Midbrain (tissue), 1 donor: Measurements from ENCODE around the gene AMOTL2.

Experiments
- DNase-seq: peaks from one replicate; lab custom pipeline; 2025; lab: John Stamatoyannopoulos, UW

The AMOTL2 gene

DNA sequence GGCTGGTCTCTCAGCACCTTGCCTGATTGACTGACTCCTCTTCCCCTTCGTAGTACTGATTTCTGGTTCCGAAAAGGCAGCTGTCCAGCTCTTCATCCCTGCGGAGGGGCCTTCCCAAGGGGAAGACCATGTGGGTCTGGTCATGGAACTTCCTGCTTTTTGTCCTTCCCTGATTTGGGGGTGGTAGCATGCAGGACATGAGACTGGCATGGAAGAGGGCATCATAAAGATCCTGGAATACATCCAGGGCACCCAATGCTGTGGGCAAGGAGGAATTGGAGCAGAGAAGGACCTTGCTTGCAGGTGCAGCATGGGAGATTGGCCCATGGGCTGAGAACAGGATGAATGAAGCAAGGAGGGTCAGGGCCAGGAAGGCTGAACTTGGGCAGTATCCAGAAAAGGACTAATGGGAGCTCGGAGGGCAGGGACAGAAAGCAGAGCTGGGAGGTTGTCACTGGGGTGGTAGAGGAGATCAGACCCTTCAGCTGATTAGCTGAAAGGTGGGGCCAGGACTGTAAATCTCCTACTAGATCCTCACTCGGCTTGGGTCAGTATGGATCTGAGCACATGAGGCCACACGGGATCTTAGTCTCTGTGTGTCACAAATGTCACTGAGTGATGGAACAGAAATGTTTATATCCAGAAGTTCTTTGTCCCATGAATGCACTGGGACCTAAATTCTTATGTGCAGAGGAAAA is 59.5 kb downstream of the AMOTL2 start:
- no peak for DNase-seq

DNA sequence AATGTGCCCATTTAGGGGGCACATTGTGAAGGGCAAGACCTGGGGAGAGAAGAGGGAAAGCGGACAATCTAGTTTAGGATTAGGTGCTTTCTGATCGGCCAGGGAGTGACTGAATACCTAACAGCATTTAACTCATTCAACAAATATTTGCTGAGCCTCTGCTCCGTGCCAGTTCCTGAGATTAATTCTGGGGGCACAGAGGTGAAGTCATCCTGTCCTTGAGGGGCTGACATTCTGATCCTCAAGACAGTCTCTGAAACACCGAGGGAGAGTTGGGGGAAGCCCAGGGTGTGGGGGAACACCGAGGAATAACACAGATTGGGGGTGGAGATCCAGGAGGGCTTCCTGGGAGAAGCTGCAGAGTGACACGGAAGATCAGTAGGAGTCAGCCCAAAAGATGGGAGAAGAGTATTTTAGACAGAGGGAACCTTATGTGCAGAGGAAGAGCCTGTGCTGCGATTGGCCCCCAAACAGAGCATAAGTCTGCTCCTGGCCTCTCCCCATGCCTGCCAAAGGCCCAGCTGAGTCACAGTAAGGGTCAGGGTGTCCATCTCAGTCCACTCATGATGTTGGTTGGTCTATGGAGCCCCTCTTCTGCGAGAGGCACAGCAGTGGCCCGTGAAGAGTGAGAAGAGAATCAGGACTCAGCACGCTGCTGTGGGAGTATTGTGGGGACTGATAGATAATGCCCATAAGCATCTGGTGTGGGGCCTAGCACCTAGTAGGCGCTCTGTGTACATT is 60.2 kb downstream of the AMOTL2 start:
- DNase-seq, result no peak

GRCh38 chr3:134312873-134313846 is 61.1 kb downstream of the AMOTL2 start:
- DNase-seq, result no peak

GRCh38 chr3:134312072-134312872 is 62.0 kb downstream of the AMOTL2 start:
- no peak for DNase-seq

DNA sequence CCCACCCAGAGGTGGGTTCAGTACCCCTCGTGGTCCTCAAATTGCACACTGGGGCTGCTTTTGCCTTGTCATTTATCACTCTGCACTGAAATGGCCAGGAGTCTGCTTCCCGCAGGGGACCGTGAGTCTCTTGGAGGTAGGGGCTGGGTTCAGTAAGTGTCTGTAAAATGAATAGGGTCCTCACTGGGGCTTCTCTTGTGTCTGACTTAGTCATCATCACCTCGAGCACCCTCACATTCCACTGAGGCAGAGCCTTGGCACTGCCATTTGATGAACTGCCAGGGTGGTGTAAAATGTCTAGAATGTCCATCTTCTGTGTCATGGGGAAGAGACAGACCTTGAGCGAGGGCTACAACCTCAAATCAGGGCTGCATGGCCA is 62.6 kb downstream of the AMOTL2 start:
- DNase-seq, result no peak

GRCh38 chr3:134311265-134311664 is 63.0 kb downstream of the AMOTL2 start:
- DNase-seq, result peak; percentile 23

GRCh38 chr3:134309987-134310700 is 64.1 kb downstream of the AMOTL2 start:
- no peak for DNase-seq

- DNase-seq, result peak; percentile 86
Observed at GRCh38 chr3:134308350-134308891, 65.8 kb downstream of the AMOTL2 start.

GRCh38 chr3:134307425-134307824 is 66.8 kb downstream of the AMOTL2 start:
- no peak for DNase-seq

- DNase-seq, result no peak
Observed at GRCh38 chr3:134306320-134306719, 67.9 kb downstream of the AMOTL2 start.
